Activated T-cell treated with anti-CD3 and anti-CD28 coated beads, Interleukin-2, amount 50 U/mL, for 72 hours (primary cell): ENCODE data around the gene FOXL3. TPM values are rescaled to one million over a fixed set of nuclear protein-coding genes. Genes with fewer than 3 reads are reported as not detected.

ENCODE experiments used
- ATAC-seq, 2 donors: fragments of 150-1000 bp; cut with Tn5 transposase; replicated peaks in 1 of 2; 2 replicates each; pipeline ENCODE4 v1.10.0; 2021; ENCODE audit warnings: moderate library complexity in 2 of 2, mild to moderate bottlenecking in 1 of 2
- DNase-seq, 2 donors: peaks; one replicate each; pipeline ENCODE4 v3.0.0; 2021 to 2022; ENCODE audit warnings: mixed read lengths in 1 of 2
- H3K27ac Mint-ChIP-seq: one replicate; pipeline ENCODE4 v1.8.0; 2022; ENCODE audit warnings: mild to moderate bottlenecking, moderate library complexity, mixed read lengths
- H3K27me3 Mint-ChIP-seq: one replicate; pipeline ENCODE4 v1.8.0; 2022; ENCODE audit warnings: low read depth, mixed read lengths
- H3K36me3 Mint-ChIP-seq, 2 donors: one replicate each; pipeline ENCODE4 v1.8.0; 2022; ENCODE audit warnings: mixed read lengths in 2 of 2, mild to moderate bottlenecking in 1 of 2; ENCODE audit not compliant: insufficient read depth in 2 of 2
- H3K4me1 Mint-ChIP-seq: one replicate; pipeline ENCODE4 v1.8.0; 2022; ENCODE audit warnings: low read depth, mixed read lengths
- H3K4me3 Mint-ChIP-seq, 2 donors: one replicate each; pipeline ENCODE4 v1.8.0; 2022; ENCODE audit warnings: mild to moderate bottlenecking in 2 of 2, mixed read lengths in 2 of 2, moderate library complexity in 2 of 2
- H3K9me3 Mint-ChIP-seq, 2 donors: one replicate each; pipeline ENCODE4 v1.8.0; 2022; ENCODE audit warnings: mixed read lengths in 2 of 2
- total RNA-seq, 2 donors: library from RNA; stranded (reverse); gene quantifications; one replicate each; pipeline ENCODE4 v1.2.3, GENCODE V29; 2022

Gene FOXL3
- total RNA-seq, 2 donors from 2014 or later, result not detected

GRCh38 chr7:265998-266850 lies 23.7 kb upstream of the FOXL3 start:
- DNase-seq (no peak), ATAC-seq (no peak)
- peaks cover 7 to 11% of the 10 kb centered on the region in 2 donors for H3K36me3 Mint-ChIP-seq
- H3K4me3 Mint-ChIP-seq, result no peak overlapping the region
- H3K27me3 Mint-ChIP-seq, result no peaks in the 10 kb centered on the region
- peaks cover 10% of the 10 kb centered on the region for H3K4me1 Mint-ChIP-seq
- H3K27ac Mint-ChIP-seq, result no peak overlapping the region
- peaks cover 3 to 9% of the 10 kb centered on the region in 2 donors for H3K9me3 Mint-ChIP-seq

- Mint-ChIP-seq H3K27me3 (no peaks in the 10 kb centered on the region), H3K36me3 (peaks cover 6% of the 10 kb centered on the region in 2 donors), H3K27ac (no peak overlapping the region), H3K9me3 (peaks cover 3 to 5% of the 10 kb centered on the region in 2 donors), H3K4me3 (no peak overlapping the region), H3K4me1 (peaks cover 6% of the 10 kb centered on the region)
- no peak for ATAC-seq
- DNase-seq, result no peak
These were observed 22.8 kb upstream of the FOXL3 start for GRCh38 chr7:266851-267840.

- no peak for DNase-seq
- no peaks in the 10 kb centered on the region for H3K4me1 Mint-ChIP-seq
- H3K9me3 Mint-ChIP-seq, result peaks cover 0 to 6% of the 10 kb centered on the region in 2 donors
These were observed 21.0 kb upstream of the FOXL3 start for GRCh38 chr7:268991-269390.

GRCh38 chr7:269721-270120 lies 20.2 kb upstream of the FOXL3 start:
- no peaks in the 10 kb centered on the region for H3K4me1 Mint-ChIP-seq
- no peak for DNase-seq

More at GRCh38 chr7:268991-269390, 21.0 kb upstream of the FOXL3 start:
- H3K36me3 Mint-ChIP-seq, result peaks cover 4 to 10% of the 10 kb centered on the region in 2 donors
- no peak for ATAC-seq
- H3K27me3 Mint-ChIP-seq, result no peaks in the 10 kb centered on the region
- no peak overlapping the region for H3K4me3 Mint-ChIP-seq
- no peak overlapping the region for H3K27ac Mint-ChIP-seq

GRCh38 chr7:270351-270983 lies 19.5 kb upstream of the FOXL3 start:
- no peaks in the 10 kb centered on the region for H3K4me1 Mint-ChIP-seq
- no peaks in the 10 kb centered on the region for H3K27me3 Mint-ChIP-seq
- DNase-seq (no peak), ATAC-seq (no peak)
- no peak overlapping the region for H3K27ac Mint-ChIP-seq
- H3K9me3 Mint-ChIP-seq, result peaks cover 0 to 9% of the 10 kb centered on the region in 2 donors
- H3K4me3 Mint-ChIP-seq, result no peak overlapping the region
- H3K36me3 Mint-ChIP-seq, result peaks cover 7 to 16% of the 10 kb centered on the region in 2 donors

More at GRCh38 chr7:269721-270120, 20.2 kb upstream of the FOXL3 start:
- no peaks in the 10 kb centered on the region for H3K27me3 Mint-ChIP-seq
- H3K9me3 Mint-ChIP-seq, result peaks cover 0 to 9% of the 10 kb centered on the region in 2 donors
- peaks cover 7 to 16% of the 10 kb centered on the region in 2 donors for H3K36me3 Mint-ChIP-seq
- no peak overlapping the region for H3K4me3 Mint-ChIP-seq
- H3K27ac Mint-ChIP-seq, result no peak overlapping the region
- ATAC-seq, result no peak

GRCh38 chr7:271266-272107 lies 18.5 kb upstream of the FOXL3 start:
- H3K36me3 Mint-ChIP-seq, result peaks cover 7 to 16% of the 10 kb centered on the region in 2 donors
- peaks cover 0 to 9% of the 10 kb centered on the region in 2 donors for H3K9me3 Mint-ChIP-seq
- no peak overlapping the region for H3K27ac Mint-ChIP-seq
- DNase-seq (no peak), ATAC-seq (no peak)
- H3K4me3 Mint-ChIP-seq, result no peak overlapping the region
- no peaks in the 10 kb centered on the region for H3K4me1 Mint-ChIP-seq
- no peaks in the 10 kb centered on the region for H3K27me3 Mint-ChIP-seq

GRCh38 chr7:272108-272615 lies 17.8 kb upstream of the FOXL3 start:
- ATAC-seq (no peak), DNase-seq (no peak)
- Mint-ChIP-seq H3K4me1 (no peaks in the 10 kb centered on the region), H3K4me3 (no peak overlapping the region), H3K36me3 (peaks cover 7 to 16% of the 10 kb centered on the region in 2 donors), H3K27ac (no peak overlapping the region), H3K27me3 (no peaks in the 10 kb centered on the region), H3K9me3 (peaks cover 0 to 10% of the 10 kb centered on the region in 2 donors)

- Mint-ChIP-seq H3K9me3 (peaks cover 0 to 11% of the 10 kb centered on the region in 2 donors), H3K27me3 (no peaks in the 10 kb centered on the region), H3K4me3 (no peak overlapping the region), H3K4me1 (no peaks in the 10 kb centered on the region), H3K36me3 (peaks cover 7 to 16% of the 10 kb centered on the region in 2 donors), H3K27ac (no peak overlapping the region)
- ATAC-seq (no peak), DNase-seq (no peak)
These were observed 17.3 kb upstream of the FOXL3 start for GRCh38 chr7:272631-273030.

GRCh38 chr7:273327-273726 lies 16.6 kb upstream of the FOXL3 start:
- H3K4me1 Mint-ChIP-seq, result no peaks in the 10 kb centered on the region
- H3K27ac Mint-ChIP-seq, result no peak overlapping the region
- no peak for DNase-seq
- no peak overlapping the region for H3K4me3 Mint-ChIP-seq
- peaks cover 7 to 16% of the 10 kb centered on the region in 2 donors for H3K36me3 Mint-ChIP-seq
- H3K9me3 Mint-ChIP-seq, result peaks cover 0 to 11% of the 10 kb centered on the region in 2 donors
- H3K27me3 Mint-ChIP-seq, result no peaks in the 10 kb centered on the region
- no peak for ATAC-seq

GRCh38 chr7:274266-274665 lies 15.7 kb upstream of the FOXL3 start:
- ATAC-seq (no peak), DNase-seq (no peak)
- H3K27ac Mint-ChIP-seq, result no peak overlapping the region
- no peak overlapping the region for H3K4me3 Mint-ChIP-seq
- H3K27me3 Mint-ChIP-seq, result no peaks in the 10 kb centered on the region
- H3K36me3 Mint-ChIP-seq, result peaks cover 7 to 16% of the 10 kb centered on the region in 2 donors
- no peaks in the 10 kb centered on the region for H3K4me1 Mint-ChIP-seq
- peaks cover 0 to 11% of the 10 kb centered on the region in 2 donors for H3K9me3 Mint-ChIP-seq

GRCh38 chr7:276230-276835 lies 13.6 kb upstream of the FOXL3 start:
- DNase-seq (no peak), ATAC-seq (no peak)
- Mint-ChIP-seq H3K36me3 (peaks cover 7 to 16% of the 10 kb centered on the region in 2 donors), H3K4me3 (no peak overlapping the region), H3K4me1 (no peaks in the 10 kb centered on the region), H3K27ac (no peak overlapping the region), H3K9me3 (peaks cover 0 to 11% of the 10 kb centered on the region in 2 donors), H3K27me3 (peaks cover 7% of the 10 kb centered on the region)
